ENCODE results near the gene GPR146. TPM values are rescaled to one million over a fixed set of nuclear protein-coding genes. Genes with fewer than 3 reads are reported as not detected.
"Not testable (repeated sequence)": the region's sequence is repeated elsewhere in the genome, so short reads cannot be mapped to it uniquely, and the experiment has no call there.

Gene GPR146
- total RNA-seq, 1 donor from 2014 or later: 54.1 TPM

DNA sequence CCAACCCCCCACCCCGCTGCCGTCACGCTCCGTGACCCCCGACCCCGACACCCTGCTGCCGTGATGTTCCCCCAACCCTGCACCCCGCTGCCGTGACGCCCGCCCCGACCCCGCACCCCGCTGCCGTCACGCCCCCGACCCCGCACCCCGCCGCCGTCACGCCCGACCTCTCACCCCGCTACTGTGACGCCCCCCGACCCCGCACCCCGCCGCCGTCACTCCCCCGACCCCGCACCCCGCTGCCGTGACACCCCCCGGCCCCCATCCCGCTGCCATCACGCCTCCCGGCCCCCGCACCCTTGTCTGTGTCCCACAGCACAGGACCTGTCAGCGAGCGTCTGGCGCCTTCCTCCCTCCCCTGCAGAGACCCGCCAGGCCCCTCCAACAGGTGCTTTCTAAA is 29.7 kb downstream of the GPR146 start:
- not testable (repeated sequence) for DNase-seq (ENCODE audit: low spot score)

DNA sequence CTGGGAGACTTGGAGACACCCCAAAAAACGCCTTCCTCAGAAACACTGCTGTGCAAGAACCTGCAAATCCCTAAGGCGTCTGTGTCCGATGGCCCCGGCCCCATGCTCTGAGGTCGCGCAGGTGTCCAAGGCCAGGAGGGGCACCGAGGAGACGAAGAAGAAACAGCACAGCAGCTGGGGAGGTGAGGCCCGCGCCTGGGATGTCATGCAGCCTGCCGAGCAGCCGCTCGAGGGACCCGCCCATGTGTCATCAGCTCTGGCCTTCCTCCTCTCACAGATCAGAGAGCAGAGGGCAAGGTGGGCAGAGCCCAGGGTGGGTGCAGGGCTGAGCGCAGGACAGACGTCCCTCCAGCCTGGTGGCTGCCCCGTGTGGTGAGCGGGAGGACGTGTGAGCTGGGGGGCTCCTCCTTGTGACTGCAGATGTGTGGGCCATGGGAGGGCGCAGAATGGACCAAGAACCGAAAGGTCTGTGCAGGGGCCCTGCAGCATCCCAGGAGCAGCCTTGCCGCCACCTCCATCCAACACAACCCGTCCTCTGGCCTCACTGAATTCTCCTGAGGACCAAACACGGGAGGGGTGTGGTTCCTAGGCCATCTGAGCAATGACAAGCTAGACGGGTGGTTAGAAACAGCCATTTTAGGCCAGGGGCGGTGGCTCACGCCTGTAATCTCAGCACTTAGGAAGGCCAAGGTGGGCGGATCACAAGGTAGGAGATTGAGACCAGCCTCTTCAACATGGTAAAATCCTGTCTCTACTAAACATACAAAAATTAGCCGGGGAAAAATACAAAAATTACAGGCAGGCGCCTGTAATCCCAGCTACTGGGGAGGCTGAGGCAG is 30.5 kb downstream of the GPR146 start:
- no peak for DNase-seq (ENCODE audit: low spot score)

DNA sequence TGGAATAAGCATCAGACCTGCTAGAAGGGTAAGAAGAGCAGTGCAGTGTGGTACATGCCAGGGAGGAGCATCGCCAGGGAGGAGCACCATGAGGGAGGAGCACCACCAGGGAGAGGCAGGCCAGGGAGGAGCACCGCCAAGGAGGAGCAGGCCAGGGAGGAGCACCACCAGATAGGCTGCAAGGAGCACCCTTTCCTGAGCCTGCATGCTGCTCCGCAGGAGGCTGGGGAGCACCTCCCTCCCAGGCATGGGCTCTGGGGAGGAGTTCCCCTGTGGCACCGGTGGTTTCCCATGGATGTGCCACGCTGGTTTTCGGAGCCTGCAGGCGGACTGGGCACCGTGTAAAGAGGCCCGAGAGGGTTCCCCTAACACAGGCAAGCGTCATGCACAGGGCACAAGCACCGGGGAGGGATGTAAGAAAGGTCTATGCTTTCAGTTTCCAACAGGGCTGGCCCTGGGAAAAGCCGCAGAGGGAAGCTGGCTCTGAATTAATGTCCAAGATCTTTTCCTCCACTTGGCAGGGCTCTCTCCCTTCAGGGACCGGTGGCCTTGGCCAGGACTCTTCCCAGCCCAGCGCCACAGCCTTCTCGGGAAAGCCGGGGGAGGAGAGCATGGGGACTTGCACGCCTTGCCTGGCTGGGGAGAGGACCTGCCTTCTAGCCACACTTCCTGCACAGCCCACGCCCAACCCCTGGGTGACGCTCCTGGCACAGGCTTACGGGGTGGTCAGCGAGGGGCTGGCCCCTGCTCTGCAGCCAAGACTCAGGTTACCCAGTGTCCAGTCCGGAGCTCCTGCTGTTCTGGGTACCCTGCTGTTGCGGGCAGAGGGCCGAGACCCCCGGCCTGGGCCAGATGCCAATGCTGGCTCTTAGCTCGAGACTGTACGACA is 32.1 kb downstream of the GPR146 start:
- DNase-seq (ENCODE audit: low spot score): no peak

DNA sequence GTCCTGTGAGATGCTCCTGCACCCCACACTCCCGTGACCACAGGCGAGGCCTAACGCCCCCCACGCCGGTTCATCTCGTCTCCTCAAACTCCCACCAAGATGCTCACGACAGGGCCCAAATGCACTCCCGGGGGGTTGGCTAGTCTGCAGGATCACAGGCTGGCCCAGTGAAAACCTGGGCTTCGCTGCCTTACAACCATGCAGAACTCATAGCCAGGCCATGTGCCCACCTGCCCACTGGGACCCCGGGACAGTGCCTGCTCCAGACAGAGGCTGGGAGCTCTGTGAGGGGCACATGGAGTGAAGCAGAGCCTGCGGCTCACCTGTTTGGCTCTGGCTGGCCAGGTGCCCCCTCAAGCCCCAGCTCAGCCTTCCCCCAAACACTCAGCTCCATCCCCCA is 34.2 kb downstream of the GPR146 start:
- DNase-seq (ENCODE audit: low spot score): no peak

DNA sequence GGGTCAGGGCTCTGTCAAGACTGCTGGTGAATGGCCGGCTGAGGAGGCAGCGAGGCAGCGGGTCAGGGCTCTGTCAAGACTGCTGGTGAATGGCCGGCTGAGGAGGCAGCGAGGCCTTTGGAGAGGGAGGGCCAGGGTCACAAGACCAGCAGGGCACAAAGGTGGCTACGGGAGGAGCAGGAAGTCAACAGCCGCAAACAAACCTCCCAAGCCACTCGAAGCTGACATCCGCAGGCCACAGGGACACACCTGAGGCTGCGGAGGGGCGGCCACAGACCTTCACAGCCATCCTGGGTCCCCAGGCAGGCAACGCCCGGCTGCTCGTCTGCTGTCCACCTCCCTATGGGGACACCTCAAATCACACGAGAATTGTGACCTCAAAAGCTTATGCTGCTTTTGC is 34.6 kb downstream of the GPR146 start:
- no peak for DNase-seq (ENCODE audit: low spot score)

DNA sequence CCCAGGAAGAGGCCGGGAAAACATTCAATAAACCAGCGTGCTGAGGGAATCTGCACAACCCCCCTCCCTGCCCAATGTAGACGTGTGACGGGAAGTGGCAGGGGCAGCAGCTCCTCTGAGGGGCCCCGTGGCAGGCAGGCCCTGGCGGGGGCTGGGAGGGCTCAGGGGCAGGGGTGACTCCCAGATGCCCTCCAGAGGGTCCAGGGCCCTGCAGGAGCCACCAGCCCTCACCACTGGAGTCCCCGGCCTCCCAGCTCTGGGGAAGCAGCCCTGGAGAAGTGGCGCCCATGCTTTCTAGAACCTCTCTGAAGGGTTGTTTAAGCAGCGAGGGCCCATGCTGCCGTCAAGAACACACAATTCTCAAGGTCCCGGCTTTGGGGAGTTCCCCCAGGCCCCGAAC is 35.2 kb downstream of the GPR146 start:
- no peak for DNase-seq (ENCODE audit: low spot score)

DNA sequence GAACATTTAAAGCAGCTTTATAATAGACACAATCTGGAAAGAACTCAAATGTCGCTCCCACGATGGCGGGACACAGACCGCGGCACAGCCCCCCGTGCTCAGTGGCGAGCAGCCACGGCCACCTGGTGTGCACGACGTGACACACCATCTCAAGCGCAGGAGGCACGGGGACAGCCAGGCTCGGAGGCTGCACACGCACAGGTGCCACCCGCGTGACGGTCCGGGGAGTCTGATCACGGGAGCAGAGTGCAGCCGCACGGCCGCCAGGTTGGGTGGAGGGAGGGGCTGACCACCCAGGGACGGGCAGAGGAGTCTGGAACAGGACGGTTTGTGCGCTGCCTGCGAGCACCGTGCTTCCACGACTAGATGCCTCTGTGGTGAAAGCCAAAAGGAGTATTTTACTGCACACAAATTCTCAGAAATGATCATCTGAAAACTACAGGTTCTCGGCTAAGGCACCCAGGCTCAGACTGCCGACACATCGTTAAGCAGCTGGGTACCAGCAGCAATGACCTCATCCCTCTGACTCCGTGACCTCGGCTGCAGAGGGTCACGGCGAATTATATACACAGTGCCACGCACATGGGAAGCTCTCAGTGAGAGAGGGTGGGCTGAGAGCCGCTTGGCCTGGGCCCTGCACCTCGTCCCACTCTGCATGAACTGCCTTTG is 36.0 kb downstream of the GPR146 start:
- no peak for DNase-seq (ENCODE audit: low spot score)

DNA sequence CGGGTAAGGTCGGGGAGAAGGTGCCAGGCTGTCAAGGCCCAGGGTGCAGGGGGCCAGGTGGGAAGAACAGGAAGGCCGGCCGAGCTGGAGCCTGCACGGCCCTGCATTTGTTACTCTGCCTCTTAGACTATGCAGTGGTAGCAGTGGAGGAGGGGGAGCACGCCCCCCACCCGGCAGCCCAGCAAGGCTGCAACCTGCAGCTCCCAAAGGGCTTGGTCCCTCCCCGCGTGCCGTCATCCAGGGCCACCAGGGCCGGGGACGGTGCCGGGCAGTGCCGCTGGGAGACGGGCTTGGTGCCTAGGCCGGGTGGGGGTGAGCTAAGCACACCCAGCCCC is 36.5 kb downstream of the GPR146 start:
- DNase-seq (ENCODE audit: low spot score): no peak

DNA sequence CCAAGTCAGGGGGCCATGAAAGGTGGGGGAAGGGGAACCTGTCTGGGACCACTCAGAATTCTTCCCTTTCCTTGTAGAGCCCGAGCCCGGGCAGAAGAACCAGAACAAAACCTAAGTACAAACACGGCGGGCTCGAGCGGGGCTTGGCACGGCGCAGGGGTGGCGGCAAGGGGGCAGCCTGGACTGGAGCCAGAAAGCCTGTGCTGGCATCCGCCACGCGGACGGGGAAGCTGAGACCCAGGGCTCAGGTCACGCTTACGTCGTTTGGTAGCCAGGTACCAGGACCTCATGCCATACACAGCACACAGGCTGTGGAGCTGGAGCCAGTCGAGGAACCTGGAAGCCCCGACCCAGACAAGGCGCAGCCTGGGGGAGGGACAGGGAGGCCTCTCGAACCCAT is 37.0 kb downstream of the GPR146 start:
- DNase-seq (ENCODE audit: low spot score): no peak

DNA sequence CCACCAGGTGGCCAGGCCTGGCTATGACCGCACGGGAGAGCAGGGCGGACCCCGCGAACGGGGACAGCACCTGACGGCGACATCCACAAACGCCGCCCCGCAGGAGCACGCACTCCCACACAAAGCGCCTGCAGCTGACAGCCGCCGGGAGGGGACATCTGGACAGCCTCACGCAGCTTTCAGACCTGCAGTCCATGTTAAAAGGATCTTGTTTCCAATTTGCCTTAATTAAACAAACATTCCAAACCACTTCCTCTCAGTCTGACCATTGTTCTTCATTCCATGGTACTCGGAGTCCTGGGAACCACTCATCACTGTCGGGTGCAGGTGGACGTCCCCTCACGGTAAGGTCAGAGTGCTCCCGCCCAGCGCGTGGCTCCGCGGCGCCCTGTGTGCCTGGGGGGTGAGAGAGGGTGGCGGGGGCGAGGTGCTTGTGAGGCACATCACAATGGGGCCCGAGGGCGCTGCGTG is 37.6 kb downstream of the GPR146 start:
- DNase-seq (ENCODE audit: low spot score): no peak

DNA sequence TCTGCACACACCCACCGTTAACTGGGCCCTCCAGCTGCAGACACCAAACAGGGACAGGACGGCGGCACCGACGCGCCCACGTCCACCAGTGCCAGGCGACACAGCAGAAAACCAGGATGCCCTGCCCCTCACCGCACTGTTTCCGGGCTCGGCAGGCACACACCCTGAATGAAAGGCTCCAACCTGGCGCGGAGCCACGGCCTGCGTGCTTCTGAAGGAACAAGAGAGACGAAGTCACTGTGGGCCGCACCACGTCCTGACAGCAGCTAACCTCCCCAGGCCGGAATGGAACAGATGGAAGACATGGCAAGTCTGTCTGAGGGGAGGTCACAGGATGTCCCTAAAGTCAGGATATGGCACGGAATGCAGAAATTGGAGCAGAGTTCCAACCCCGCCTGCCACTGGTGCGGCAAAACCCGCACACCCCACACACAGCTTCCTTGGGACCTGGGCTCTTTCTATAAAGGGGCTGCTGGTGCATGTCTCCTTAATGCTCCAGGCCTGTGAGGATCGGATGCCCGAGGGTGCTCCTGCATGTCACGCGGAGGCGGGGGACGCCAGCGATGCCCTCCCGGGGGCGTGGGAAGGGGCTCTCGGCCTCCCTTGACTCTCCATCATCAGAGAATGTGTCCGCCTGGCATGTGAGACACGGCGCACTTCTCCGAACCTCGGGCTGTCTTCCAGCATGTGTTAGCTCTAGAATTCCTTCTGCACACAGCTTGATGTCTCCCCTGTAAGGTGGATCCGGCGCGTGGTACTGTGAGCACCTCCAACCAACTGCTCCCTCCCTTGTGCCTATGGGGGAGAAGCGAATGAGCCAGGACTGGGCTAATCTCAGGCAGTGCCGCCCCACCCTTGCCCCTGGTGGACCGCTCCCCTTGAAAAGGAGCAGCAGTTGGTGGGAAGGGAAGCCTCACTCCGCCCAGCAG is 39.6 kb downstream of the GPR146 start:
- no peak for DNase-seq (ENCODE audit: low spot score)

DNA sequence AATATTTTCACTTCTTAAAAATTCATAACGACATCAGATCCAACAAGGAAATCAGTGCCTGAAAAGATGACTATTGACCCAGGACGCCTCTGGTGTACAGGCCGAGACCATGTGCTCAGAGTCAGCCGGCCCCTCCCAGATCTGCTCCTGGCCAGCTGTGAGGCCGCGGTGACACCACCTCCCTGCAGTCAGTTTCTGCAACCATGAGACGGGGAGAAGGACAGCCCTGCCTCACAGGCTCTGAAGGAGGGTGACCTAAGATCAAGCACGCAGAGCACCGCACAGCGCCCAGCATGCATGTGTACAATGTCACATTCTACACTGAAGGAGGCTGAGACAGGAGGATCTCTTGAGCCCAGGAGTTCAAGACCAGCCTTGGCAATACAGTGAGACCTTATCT is 40.9 kb downstream of the GPR146 start:
- DNase-seq (ENCODE audit: low spot score): no peak

DNA sequence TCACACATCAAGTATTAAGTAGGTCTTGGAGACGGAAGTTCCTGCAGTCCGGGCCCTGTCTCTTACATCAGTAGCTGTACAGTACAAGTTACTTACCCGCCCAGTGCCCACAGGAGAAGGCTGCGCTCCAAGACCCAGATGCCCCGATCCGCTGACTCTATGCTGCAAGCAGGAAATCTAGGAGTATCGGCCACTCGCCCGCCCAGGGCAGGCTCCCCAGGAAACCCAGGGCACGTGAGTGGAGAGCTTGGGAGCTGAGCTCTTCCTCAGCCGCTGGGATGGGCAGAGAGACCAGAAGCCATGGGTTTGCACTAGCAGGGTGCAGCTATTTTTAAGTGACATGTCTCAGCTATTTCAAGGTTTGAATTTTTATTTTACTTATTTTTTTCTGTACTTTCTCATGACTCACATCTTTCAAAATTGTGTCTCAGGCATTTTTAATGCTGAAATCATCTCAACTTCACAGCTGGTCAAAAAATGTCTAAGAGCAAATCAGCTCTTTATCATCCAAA is 41.6 kb downstream of the GPR146 start:
- no peak for DNase-seq (ENCODE audit: low spot score)

DNA sequence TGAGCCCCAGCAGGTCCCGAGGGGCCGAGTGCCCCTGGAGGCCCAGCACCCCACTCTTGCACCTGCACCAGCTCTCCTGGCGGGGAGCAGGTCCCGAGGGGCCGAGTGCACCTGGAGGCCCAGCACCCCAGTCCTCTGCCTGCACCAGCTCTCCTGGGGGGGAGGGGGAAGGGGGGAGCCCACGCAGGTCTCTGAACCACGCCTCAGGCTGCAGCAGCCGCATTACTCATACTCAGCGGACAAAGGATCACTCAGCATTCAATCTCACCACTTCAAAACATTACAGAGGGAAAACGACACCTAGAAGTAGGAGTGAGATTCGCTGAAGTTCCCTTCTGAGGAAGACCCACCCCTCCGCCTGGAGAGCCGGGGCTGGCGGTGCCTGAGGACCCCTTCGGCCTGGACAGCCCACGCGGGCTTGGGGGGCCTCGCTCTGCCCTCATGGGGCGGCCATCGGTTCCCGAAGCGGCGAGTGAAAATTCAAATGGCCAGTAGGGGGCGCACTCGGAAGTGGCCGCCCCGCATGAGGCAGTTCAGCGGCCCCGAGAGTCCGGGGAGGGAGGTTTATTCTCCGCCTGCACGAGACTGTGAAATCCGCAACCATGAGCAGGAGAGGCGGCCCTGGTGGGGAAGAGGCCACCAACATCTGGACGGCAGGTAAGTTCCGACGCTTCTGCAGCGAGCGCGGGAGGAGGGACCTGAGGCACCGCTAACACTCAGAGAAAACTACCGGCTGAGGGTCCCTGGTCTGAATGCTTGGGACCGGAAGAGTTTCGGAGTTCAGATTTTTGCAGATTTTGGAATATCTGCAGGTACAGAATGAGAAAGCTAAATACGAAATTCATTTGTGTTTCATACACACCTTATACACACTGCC is 42.5 kb downstream of the GPR146 start:
- peak; percentile 94 for DNase-seq (ENCODE audit: low spot score)

DNA sequence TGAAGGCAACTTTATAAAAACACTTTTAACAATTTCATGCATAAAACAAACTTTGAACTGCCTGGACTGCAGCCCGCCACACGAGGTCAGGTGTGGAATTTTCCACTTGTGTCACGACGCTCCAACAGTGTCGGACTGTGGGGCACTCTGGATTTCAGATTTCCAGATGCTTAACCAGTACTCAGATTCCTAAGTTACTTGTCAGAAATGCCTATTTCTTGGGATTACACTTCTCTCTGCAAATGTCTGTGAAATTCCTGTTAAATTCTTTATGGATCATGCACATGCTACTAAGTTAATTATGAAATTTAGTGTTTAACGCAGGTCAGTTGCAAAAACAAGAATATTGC is 43.1 kb downstream of the GPR146 start:
- no peak for DNase-seq (ENCODE audit: low spot score)

DNA sequence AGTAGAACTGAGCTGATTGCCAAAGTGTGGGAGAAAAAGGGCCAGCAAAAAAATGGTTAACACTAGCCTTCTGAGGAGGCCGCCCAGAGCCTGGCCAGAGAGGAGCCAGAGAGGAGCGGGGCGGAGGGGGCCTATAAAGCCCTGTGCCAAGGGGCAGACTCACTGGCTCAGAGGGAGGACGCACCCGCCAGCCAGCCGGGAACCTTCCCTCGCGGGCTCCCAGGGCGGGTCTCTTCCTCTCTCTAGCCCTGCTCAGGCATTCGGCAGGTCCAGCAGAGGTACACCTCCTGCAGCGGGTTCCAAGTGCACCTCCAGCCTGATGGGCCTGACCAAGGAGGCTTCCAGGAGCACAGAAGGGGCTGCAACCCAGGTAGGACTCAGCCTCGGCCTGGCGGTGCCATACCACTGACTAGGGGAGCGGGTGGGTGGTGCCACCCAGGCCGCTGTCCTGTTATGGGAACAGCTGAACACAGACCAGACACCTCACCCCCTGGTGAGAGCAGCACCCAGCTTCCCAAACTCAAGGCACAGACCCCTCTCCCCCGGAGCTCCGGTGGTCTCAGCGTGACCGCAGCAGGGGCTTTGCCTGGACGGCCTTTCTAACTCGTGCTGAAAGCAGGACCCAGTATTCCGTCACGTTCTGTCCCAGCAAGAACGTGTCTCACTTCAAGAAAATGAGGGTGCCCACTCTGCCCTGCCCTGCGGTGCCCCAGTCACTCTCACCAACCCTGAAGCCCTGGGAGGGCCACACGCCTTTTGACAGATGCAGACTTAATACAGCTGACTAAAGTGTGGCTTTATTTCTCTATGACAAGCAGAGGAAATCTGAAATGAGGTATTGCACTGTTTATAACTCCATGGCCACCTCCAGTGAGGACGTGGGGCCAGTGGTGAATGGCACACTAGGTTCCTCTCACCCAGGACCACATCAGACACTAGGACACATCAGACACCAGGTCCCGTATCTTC is 43.9 kb downstream of the GPR146 start, which contains the start of gene GPER1:
TSS of gene GPER1 (plus strand) at position 162 of the 969 bp plus-strand sequence. CDS start 3,616 bp downstream, outside the sequence.
- no peak for DNase-seq (ENCODE audit: low spot score)

DNA sequence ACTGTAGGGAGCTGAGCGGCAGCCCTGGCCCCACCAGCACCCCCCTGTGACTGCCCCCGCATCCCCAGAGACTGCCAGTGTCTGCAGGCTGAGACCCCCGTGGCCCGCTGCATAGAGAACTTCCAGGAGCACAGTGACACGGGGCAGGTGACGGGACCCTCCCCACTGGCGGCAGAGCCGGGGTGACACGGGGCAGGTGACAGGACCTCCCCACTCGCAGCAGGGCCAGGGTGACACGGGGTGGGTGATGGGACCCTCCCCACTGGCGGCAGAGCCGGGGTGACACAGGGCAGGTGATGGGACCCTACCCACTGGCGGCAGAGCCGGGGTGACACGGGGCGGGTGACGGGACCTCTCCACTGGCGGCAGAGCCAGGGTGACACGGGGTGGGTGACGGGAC is 45.9 kb downstream of the GPR146 start:
- no peak for DNase-seq (ENCODE audit: low spot score)
